H1 (cell line): ENCODE data around the gene SIPA1L3. TPM values are rescaled to one million over a fixed set of nuclear protein-coding genes. Genes with fewer than 3 reads are reported as not detected.

Experiments
- CTCF ChIA-PET: fragments of 300-600 bp; sonication (Branson Sonifier 250); formaldehyde crosslinking; loops from one replicate; lab custom pipeline; 2021; ENCODE audit not compliant: partially characterized antibody; lab: Charles Lee
- POLR2A ChIA-PET: fragments of 300-600 bp; sonication (Branson Sonifier 250); formaldehyde crosslinking; loops from one replicate; lab custom pipeline; 2021; ENCODE audit warnings: inconsistent platforms; ENCODE audit not compliant: partially characterized antibody; lab: Charles Lee
- DNase-seq, 2 experiments: peaks; one replicate each; pipeline versions ENCODE4 v3.0.0 to v3.0.0-alpha.2; 2010 to 2022; ENCODE audit warnings: low spot score in 2 of 2, low read depth in 1 of 2, mixed read lengths in 1 of 2
- FAIRE-seq: peaks from 2 replicates; lab custom pipeline; 2011; peaks lifted over from hg19 to GRCh38; lab: Jason Lieb, UNC
- H2AFZ ChIP-seq: 2 replicates; pipeline ENCODE4 v1.8.1; 2012; ENCODE audit warnings: low read length, inconsistent platforms
- H2AK5ac ChIP-seq: 2 replicates; pipeline ENCODE4 v1.6.1; 2013; ENCODE audit warnings: low read depth, low read length
- H2BK120ac ChIP-seq: replicated peaks from 2 replicates; pipeline ENCODE3; 2013; ENCODE audit warnings: low read depth, low read length, inconsistent platforms
- H2BK12ac ChIP-seq: 2 replicates; pipeline ENCODE4 v1.6.1; 2013; ENCODE audit warnings: low read depth, low read length
- H2BK15ac ChIP-seq: 2 replicates; pipeline ENCODE4 v1.6.1; 2013; ENCODE audit warnings: low read length
- H2BK20ac ChIP-seq: 2 replicates; pipeline ENCODE4 v1.6.1; 2013; ENCODE audit warnings: low read length
- H2BK5ac ChIP-seq: 2 replicates; pipeline ENCODE4 v1.6.1; 2013; ENCODE audit warnings: low read depth, low read length
- H3K14ac ChIP-seq: 2 replicates; pipeline ENCODE4 v1.6.1; 2013; ENCODE audit warnings: inconsistent platforms; ENCODE audit not compliant: insufficient read length
- H3K18ac ChIP-seq: 2 replicates; pipeline ENCODE4 v1.6.1; 2013; ENCODE audit warnings: low read length; ENCODE audit errors: extremely low read depth
- H3K23ac ChIP-seq: 2 replicates; pipeline ENCODE4 v1.6.1; 2013; ENCODE audit warnings: inconsistent platforms; ENCODE audit not compliant: insufficient read length
- H3K23me2 ChIP-seq: 2 replicates; pipeline ENCODE4 v1.6.1; 2013; ENCODE audit warnings: low read depth, low read length
- H3K27ac ChIP-seq: 2 replicates; pipeline ENCODE4 v1.6.1; 2011; ENCODE audit warnings: low read depth, low read length, inconsistent platforms
- H3K27me3 ChIP-seq, 4 experiments: replicated peaks in 1 of 4; 1 replicate in 1 of 4; 2 replicates in 3 of 4; pipeline versions ENCODE4 v1.6.1 to v1.8.1; 2011 to 2013; ENCODE audit warnings: low read length in 3 of 4, mild to moderate bottlenecking in 3 of 4, inconsistent platforms in 2 of 4, mixed read lengths in 2 of 4, moderate library complexity in 1 of 4; ENCODE audit not compliant: control insufficient read depth in 3 of 4, insufficient read depth in 3 of 4; ENCODE audit errors: extremely low read depth in 1 of 4
- H3K36me3 ChIP-seq, 4 experiments: 2 replicates each; pipeline versions ENCODE4 v1.6.1 to v1.8.1; 2011 to 2013; ENCODE audit warnings: mild to moderate bottlenecking in 4 of 4, low read length in 3 of 4, moderate library complexity in 2 of 4, control low read depth in 1 of 4, inconsistent platforms in 1 of 4; ENCODE audit not compliant: insufficient read depth in 4 of 4, control insufficient read depth in 2 of 4
- H3K4ac ChIP-seq: replicated peaks from 2 replicates; pipeline ENCODE3; 2013; ENCODE audit warnings: low read length, low read depth, mixed read lengths, inconsistent platforms; ENCODE audit not compliant: insufficient read length
- H3K4me1 ChIP-seq, 4 experiments: replicated peaks in 1 of 4; 1 replicate in 1 of 4; 2 replicates in 3 of 4; pipeline versions ENCODE4 v1.6.1 to v1.8.1; 2011 to 2013; ENCODE audit warnings: low read length in 3 of 4, inconsistent platforms in 2 of 4, mixed read lengths in 1 of 4; ENCODE audit not compliant: insufficient read depth in 4 of 4, control insufficient read depth in 3 of 4
- H3K4me2 ChIP-seq, 2 experiments: 2 replicates each; pipeline versions ENCODE4 v1.6.1 to v1.8.1; 2011 to 2013; ENCODE audit warnings: low read depth in 2 of 2, low read length in 2 of 2, control low read depth in 1 of 2, inconsistent platforms in 1 of 2, mild to moderate bottlenecking in 1 of 2; ENCODE audit not compliant: insufficient read depth in 1 of 2
- H3K4me3 ChIP-seq, 4 experiments: fragments of 200-600, 300-600 bp in 1 of 4; sonication (generic), shearing (Covaris generic), sonication (Bioruptor Twin) in 1 of 4; 2 replicates each; pipeline versions ENCODE4 v1.5.1 to v1.8.1; 2011 to 2016; ENCODE audit warnings: low read length in 4 of 4, low read depth in 3 of 4, control low read depth in 2 of 4, inconsistent platforms in 2 of 4, mild to moderate bottlenecking in 2 of 4, mixed read lengths in 1 of 4, moderate library complexity in 1 of 4; ENCODE audit not compliant: insufficient read depth in 2 of 4; ENCODE audit errors: extremely low read depth in 1 of 4
- H3K56ac ChIP-seq: replicated peaks from 2 replicates; pipeline ENCODE3; 2013; ENCODE audit warnings: low read depth, mild to moderate bottlenecking, mixed read lengths, low read length, inconsistent platforms; ENCODE audit not compliant: insufficient read length
- H3K79me1 ChIP-seq: 2 replicates; pipeline ENCODE4 v1.6.1; 2013; ENCODE audit warnings: low read depth, low read length, control low read depth
- H3K79me2 ChIP-seq, 2 experiments: 2 replicates each; pipeline versions ENCODE4 v1.6.1 to v1.8.1; 2012 to 2013; ENCODE audit warnings: low read length in 2 of 2, mild to moderate bottlenecking in 2 of 2, inconsistent platforms in 1 of 2; ENCODE audit not compliant: insufficient read depth in 2 of 2, control insufficient read depth in 1 of 2
- H3K9ac ChIP-seq, 4 experiments: replicated peaks in 1 of 4; 1 replicate in 1 of 4; 2 replicates in 3 of 4; pipeline versions ENCODE4 v1.6.1 to v1.8.1; 2011 to 2013; ENCODE audit warnings: low read depth in 3 of 4, low read length in 3 of 4, control low read depth in 2 of 4, mild to moderate bottlenecking in 2 of 4, moderate library complexity in 2 of 4, inconsistent platforms in 1 of 4; ENCODE audit errors: extremely low read depth in 1 of 4
- H3K9me3 ChIP-seq, 2 experiments: 2 replicates each; pipeline versions ENCODE4 v1.6.1 to v1.8.1; 2012 to 2013; ENCODE audit warnings: mild to moderate bottlenecking in 2 of 2, moderate library complexity in 2 of 2, control low read depth in 1 of 2, inconsistent platforms in 1 of 2, low read depth in 1 of 2, low read length in 1 of 2, mixed read lengths in 1 of 2; ENCODE audit not compliant: insufficient read depth in 2 of 2
- H4K20me1 ChIP-seq, 2 experiments: replicated peaks in 1 of 2; 2 replicates each; pipeline versions ENCODE3 to v1.8.1; 2011 to 2013; ENCODE audit warnings: inconsistent platforms in 2 of 2, low read length in 2 of 2, mild to moderate bottlenecking in 1 of 2; ENCODE audit not compliant: insufficient read depth in 2 of 2, control insufficient read depth in 1 of 2
- H4K5ac ChIP-seq: 2 replicates; pipeline ENCODE4 v1.6.1; 2013; ENCODE audit warnings: low read length, low read depth, mixed read lengths, inconsistent platforms; ENCODE audit not compliant: insufficient read length
- H4K8ac ChIP-seq: 2 replicates; pipeline ENCODE4 v1.8.0; 2013; ENCODE audit warnings: mild to moderate bottlenecking, moderate library complexity, low read length, inconsistent platforms; ENCODE audit not compliant: insufficient read depth; ENCODE audit errors: extremely low read depth
- H4K91ac ChIP-seq: replicated peaks from 2 replicates; pipeline ENCODE3; 2013; ENCODE audit warnings: low read length, mixed read lengths, inconsistent platforms; ENCODE audit not compliant: insufficient read length
- WGBS, 2 experiments: shearing (Covaris generic) in 1 of 2; methylation state at CpG; one replicate each; pipeline versions ENCODE4 v1.1.6 to v1.1.7; 2013 to 2015; ENCODE audit warnings: low lambda C conversion rate in 2 of 2, mixed read lengths in 2 of 2, inconsistent platforms in 1 of 2, low coverage in 1 of 2, missing lambda C conversion rate in 1 of 2; ENCODE audit not compliant: insufficient replicate concordance in 2 of 2, insufficient coverage in 1 of 2, insufficient read length in 1 of 2; ENCODE audit errors: extremely low coverage in 1 of 2, missing lambda C conversion rate in 1 of 2; 5-methylcytosine and 5-hydroxymethylcytosine counted together
- polyA plus RNA-seq, 7 experiments: library from polyadenylated mRNA; depleted of rRNA in 3 of 7; stranded (reverse) in 5 of 7; unstranded in 2 of 7; fragments of >200 nt in 5 of 7; fragments of 200-250 nt in 2 of 7; gene quantifications; 1 replicate in 5 of 7; 2 replicates in 1 of 7; 4 replicates in 1 of 7; pipeline versions ENCODE4 v1.2.1 to v1.2.3, GENCODE V29; 2011 to 2013; ENCODE audit warnings: missing spikeins in 2 of 7, mixed read lengths in 2 of 7
- total RNA-seq: library from RNA; stranded (reverse); fragmentation: NEBNext Ultra II Directional; extraction: Animal tissue kit (Norgen Biotek cat#: 25700); gene quantifications from 2 replicates; pipeline ENCODE4 v1.2.1, GENCODE V29; 2021

Gene SIPA1L3
- total and polyA plus RNA-seq, 2 of the 8 experiments (the other 6 are each of a cell fraction or from before 2014, with no cell fraction given), result 15.0 to 54.9 TPM

- Histone ChIP-seq H4K20me1 (no peaks in the 10 kb centered on the region), H3K27ac (no peak overlapping the region), H3K79me2 (no peaks in the 10 kb centered on the region), H3K36me3 (peaks cover 0 to 2% (median 0%) of the 10 kb centered on the region in 4 experiments; a peak in 3 of 8 replicates), H2AK5ac (peak overlapping the region; percentile 65; the same call in 1 of the 2 replicates), H3K18ac (peak overlapping the region; percentile 4; the same call in 1 of the 2 replicates), H3K23ac (no peak overlapping the region), H4K5ac (no peak overlapping the region), H2BK5ac (no peak overlapping the region; the same call in 1 of the 2 replicates), H2BK15ac (no peak overlapping the region), H3K4me3 (no peak overlapping the region), H3K14ac (no peak overlapping the region), H2BK20ac (no peak overlapping the region), H4K91ac (no peak overlapping the region), H4K8ac (peak overlapping the region; percentile 15), H3K4ac (no peak overlapping the region), H3K4me2 (no peak overlapping the region), H3K79me1 (no peaks in the 10 kb centered on the region), H2BK12ac (no peak overlapping the region), H3K27me3 (no peaks in the 10 kb centered on the region), H3K9ac (0 out of 7 replicates have a peak overlapping the region, but pooled peaks of 1 of the 4 experiments have one; percentile 7), H3K4me1 (peaks cover 0 to 17% (median 13%) of the 10 kb centered on the region in 4 experiments; a peak in 6 of 7 replicates), H3K56ac (no peak overlapping the region), H3K23me2 (peaks cover 17% of the 10 kb centered on the region), H3K9me3 (no peaks in the 10 kb centered on the region), H2BK120ac (no peak overlapping the region), H2AFZ (no peak overlapping the region)
- no peak for DNase-seq
- POLR2A ChIA-PET, result interaction anchor here (0.6 kb wide), 1 partner anchor 39 kb away, joined by 4 read pairs; no protein-coding TSS in a partner anchor
- CTCF ChIA-PET, result interaction anchor here (0.7 to 4.9 kb wide), 9 partner anchors 22 to 168 kb away, joined by 3 to 26 read pairs (median 5); partner anchors contain the start of gene PSMD8
- no peak for FAIRE-seq
- WGBS, 2 experiments, result 89% methylated on average over 31 of the region's 36 CpGs; no CpG with 5 or more reads in 1 of the 2 experiments
Observed at GRCh38 chr19:38206006-38206745, 299.2 kb downstream of the SIPA1L3 start.
